G401 (cell line): Measurements from ENCODE around the gene CUX1. TPM values are rescaled to one million over a fixed set of nuclear protein-coding genes. Genes with fewer than 3 reads are reported as not detected.

Experiments
- DNase-seq: peaks from one replicate; pipeline ENCODE4 v3.0.0-alpha.2; 2015; ENCODE audit warnings: low spot score
- in situ Hi-C: cut with HindIII; loops from 2 replicates; pipeline ENCODE4 v1.10.0; 2016; ENCODE audit warnings: low sequenced_read_pairs, mixed read lengths
- total RNA-seq: library from RNA; depleted of rRNA; stranded (reverse); fragments of >200 nt; shearing (Covaris generic); gene quantifications from 2 replicates; pipeline ENCODE4 v1.2.3, GENCODE V29; 2014

CUX1 gene
- total RNA-seq, 1 experiment from 2014 or later: 23.2 TPM

DNA sequence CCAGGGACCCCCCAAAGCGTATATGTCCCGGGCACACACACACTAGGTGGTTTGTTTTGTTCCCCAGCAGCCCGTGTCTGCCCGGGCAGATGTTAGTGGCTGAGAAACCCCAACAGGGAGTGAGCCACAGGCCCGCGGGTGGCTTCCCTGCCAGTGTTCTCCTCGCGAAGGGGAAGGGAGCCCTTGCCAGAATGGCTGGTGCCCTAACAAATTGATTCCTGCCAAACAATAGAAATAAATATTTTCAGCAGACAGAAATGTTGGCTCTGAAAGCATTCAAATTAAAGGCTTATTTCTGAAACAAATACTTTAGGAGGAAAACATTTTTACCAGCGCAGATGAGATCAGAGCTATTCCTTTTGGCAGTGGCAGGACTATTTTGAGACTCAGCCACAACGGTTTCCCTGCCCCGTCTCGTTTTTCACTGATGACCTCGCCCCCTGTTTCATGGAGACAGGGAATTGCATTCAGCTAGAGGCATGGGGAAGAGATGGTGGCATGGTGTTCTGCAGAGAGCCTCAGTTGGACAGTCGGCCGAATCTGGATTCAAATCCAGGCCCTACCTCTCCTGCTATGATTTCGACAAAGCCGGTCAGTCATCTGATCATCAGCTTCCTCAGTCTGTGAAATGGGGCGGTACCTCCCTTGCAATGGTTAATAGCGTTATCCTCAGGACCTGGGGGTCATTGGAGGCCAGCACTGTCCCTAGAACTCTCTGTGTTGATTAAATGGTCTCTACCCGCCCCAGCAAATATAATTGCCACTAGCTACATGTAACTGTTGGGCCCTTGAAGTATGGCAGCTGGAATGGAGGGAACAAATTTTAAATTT lies 84.5 kb downstream of the CUX1 start:
- in situ Hi-C loops: no loop called here
- no peak for DNase-seq

DNA sequence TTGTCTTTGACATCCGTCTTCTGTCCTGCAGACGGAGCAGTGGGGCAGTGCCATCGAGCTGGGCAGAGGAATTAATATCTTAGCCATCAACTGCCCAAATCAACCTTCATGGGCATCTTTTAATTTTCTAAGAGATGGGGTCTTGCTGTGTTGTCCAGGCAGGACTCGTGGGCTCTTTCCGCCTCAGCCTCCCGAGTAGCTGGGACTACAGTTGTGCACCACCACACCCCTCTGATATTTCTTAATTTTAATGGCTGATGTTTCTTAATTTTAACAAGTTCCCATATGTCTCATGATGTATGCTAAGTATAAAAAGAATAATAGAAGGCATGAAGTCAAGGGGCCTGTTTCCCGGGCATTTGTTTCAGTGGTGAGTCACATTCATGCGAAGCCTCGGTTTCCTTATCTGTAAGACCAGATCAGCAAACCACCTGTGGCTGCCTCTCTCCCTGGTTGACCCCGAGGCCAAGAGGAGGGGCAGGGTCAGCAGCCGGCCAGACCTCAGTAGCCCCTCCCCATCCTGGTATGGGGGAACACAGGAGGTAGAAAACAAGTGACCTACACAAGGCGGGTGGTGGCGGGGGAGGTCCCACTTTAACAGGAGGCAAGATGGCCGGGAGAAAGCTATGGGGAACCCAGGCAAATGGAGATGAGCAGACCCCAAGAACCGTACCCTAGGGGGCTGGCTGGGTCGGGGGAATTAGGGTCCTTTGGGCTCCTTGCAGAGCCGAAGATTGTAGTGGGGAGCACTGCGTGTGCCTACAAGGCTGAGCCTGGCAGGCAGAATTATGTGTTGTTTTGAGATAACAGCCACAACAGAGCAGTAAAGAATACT lies 85.5 kb downstream of the CUX1 start:
- in situ Hi-C loops: no loop called here
- DNase-seq: no peak

DNA sequence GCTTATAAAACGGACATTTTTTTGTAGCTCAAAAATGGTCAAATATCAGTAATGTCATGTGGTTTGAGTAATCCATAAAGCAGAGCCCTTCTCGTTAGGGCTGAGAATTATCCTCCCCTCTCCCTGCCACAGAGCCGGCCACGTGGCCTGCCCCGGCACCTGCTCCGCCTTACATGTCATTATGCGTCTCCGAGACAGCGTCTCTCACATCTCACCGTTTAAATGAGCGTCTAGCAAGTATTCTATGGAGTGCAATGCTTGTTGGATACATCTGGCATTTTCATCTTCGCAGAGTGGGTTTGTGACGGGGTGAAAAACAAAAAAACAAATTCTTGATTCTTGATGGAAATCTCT lies 86.1 kb downstream of the CUX1 start:
- DNase-seq: peak; percentile 69
- in situ Hi-C loops: no loop called here

DNA sequence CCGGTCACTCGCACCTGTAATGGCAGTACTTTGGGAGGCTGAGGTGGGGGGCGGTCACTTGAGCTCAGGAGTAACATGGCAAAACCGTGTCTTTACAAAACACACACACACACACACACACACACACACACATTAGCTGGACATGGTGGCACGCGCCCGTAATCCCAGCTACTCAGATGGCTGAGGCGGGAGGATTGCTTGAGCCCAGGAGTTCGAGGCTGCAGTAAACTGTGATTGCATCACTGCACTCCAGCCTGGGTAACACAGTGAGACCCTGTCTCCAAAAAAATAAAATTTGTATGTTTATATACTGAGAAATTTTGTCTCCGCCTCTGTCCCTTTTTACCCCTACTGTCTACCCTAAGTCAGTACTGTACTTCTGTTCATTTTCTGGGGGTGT lies 86.6 kb downstream of the CUX1 start:
- DNase-seq: no peak
- in situ Hi-C loops: no loop called here

DNA sequence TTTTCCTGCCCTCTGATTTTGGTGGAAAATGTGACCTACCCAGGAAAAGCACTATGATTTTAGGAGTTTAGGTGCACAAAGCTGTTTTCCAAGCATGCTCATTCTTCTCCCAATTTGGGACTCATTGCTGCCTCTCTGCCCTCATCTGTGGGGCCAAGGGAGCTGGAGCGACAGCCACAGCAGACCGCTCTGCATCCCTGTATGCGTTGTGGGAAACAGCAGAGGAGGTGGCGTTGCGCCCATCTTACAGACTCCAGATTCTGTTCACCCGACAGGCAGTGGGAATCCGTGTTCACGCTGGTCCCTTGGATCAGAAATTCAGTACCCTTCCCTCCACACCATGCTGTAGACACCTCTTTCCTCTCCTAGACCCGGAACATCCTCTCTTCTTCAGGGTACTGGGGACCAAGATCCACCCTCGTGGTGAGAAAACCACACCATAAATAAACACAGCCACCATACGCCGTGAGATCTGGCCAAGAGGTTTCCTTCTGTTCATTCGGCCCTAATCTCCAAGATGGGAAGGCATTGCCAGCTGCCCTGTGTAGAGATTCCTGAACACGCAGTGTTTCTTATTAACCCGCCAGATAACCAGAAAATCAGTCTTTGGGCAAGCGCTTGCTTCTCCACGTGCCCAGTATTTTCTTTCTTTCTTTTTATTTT lies 87.9 kb downstream of the CUX1 start:
- in situ Hi-C loops: no loop called here
- peak; percentile 96 for DNase-seq

DNA sequence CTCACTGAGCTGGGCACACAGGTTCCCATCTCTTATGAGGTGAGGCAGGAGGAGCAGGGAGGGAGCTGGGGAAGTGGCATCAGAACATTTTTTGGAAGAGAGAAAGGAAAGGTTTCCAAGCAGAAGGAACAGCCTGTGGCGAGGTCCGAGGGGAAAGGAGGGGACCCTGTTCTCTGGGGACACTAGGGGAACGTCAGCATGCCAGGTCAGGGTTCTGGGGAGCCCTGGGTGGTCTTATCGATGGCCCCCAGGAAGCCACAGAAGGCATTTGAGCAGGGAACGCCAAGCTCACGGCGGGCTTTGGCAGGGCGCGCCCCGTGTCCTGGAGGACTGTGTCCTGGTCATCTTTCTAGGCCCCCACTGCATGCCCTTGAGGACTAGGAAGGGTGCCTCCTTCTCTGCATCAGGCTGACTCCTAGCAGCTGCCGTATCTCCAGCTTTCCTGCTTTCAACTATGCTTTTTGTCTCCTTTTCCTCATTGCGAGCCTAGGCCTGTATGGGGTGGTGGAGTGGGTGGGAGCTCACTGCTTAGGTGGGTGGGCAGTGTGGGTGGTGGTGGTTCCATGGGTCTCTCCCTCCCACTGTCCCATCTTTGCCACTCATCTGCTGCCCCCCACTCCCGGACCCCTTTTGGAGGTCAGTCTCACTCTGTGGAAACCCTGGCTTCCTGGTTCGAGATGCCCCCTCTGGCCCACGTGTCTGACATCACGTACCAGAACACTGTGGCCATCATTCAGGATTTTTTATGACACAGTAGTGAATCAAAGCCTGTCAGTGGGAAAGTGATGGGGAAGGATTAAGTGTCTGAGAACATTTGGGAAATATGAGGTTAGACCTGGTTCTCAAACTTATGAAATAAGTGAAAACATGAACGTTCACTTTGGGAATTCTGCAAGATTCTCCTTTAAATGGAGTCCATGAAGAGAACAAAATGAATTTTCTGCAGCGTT lies 89.1 kb downstream of the CUX1 start:
- DNase-seq: no peak
- in situ Hi-C loops: no loop called here

DNA sequence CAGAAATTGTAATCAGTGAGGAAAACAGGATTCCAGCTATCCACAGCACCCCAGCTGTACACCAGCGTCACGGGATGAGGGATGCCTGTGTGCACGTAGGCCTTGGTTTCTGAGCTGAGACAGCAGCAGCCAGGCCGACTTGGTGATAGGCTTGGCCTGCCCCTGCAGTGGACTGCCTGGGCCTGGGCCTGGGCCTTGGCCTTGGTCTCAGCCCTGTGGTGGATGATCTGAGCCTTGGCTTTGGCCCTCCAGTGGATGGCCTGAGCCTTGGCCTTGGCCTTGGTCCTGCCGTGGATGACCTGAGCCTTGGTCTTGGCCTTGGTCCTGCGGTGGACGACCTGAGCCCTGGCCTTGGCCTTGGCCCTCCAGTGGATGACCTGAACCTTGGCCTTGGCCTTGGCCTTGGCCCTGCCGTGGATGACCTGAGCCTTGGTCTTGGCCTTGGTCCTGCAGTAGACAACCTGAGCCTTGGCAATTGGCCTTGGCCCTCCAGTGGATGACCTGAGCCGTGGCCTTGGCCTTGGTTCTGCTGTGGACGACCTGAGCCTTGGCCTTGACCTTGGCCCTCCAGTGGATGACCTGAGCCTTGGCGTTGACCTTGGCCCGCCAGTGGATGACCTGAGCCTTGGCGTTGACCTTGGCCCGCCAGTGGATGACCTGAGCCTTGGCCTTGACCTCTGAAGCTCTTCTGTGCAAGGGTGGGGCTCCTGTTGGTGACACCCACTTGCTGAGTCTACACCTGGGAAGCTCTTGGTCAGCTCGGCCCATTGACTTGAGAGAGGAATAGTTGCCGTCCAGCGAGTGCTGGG lies 93.8 kb downstream of the CUX1 start:
- no peak for DNase-seq
- in situ Hi-C loops: no loop called here

DNA sequence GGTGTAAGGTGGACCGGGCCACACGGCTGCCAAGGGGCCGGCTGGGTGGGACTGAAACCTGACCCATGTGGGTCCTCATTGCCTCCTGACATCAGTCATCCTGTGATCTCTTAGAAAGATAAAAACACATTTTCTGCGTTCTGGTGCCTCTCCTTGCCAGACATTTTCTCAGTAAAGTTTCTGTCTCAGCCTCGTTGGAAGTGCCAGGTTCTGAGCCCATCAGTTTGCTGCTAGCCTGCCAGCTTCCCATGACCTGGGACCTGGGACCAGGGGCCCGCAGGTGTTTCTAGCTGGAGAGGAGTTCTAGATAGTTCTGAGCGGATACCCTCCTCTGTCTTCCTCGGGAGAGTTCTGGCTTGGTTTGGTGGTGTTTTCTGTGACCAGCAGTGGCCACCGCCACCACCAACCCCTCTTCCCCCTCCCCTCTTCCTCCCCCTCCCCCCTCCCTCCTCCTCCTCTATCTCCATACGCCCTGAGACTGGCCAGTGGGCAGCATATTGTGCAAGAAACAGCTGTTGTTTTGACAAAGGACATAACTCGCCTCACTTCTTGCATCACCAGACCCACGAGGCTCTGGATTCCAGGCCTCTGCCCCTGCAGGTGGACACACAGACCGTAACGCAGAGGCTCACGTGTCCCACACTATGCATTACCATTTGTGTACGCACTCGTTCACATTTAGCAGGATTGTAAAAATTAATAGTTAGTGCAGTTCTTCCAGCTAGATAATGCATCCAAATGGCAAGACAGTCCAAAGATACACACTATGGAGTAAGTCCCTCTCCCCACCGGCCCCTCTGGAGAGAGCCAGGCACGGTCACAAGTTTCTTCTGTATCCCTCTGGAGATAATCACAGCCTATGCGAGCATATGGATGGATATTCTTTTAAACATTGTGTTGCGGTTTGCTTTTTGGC lies 94.6 kb downstream of the CUX1 start:
- in situ Hi-C loops: no loop called here
- no peak for DNase-seq

DNA sequence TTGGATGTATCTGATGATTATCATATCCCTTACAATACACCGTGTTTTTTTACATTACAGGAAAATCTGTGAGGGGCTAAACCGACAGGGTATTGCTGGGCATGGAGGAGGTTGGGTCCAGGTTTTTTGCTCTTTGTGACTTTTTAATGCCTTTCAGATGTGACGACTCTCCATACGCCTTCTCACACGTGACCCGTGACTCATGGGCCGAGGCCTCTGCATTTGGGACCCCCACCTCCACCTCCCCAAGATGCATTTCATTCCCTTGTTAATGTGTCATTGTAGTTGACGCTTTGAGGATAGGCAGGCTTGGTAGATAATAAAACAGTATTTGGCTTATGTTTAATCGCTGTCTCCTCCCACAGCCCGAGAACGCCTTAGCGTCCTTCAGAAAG lies 95.3 kb downstream of the CUX1 start:
- DNase-seq: no peak
- in situ Hi-C loops: no loop called here

DNA sequence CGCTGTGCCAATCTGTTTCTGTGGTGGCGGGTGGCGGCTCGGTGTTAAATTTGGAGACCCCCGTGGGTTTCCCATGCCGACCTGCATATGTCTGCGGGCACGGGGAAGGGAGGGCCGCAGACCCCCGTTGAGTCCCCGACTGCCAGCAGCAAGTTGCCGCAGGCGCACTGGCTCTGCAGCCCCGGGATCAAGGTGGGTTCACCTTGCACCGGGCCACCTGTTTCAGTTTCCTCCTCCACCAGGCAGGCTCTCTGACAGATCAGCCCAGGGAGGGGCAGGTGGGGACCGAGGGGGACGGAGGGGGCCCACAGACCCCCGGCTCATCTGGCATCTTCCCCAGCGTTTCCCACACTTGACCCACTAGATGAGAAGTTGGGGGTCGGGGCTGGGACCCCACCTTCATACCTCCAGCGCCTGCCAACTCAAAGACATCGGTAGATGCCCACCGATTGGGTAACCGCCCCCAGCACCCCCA lies 95.9 kb downstream of the CUX1 start:
- peak; percentile 73 for DNase-seq
- in situ Hi-C loops: no loop called here

DNA sequence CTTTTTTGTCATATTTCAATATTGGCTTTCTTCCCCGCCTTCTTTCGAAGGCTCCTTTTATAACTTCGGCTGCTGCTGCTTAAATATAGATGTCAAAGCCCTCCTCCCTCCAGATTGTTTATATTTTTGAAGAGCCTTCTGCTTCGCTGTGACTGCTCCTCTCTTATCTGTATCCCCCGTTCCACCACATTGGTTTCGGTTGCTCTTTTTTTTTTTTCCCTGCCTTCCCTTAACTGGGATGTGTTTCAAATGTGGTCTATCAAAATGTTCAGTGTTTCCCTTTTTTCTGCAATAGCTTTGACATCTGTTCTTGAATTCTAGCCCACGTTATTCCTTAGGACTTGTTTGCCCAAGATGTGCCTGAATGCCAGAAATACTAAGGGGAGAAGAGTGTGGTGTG lies 96.4 kb downstream of the CUX1 start:
- in situ Hi-C loops: no loop called here
- DNase-seq: peak; percentile 74

DNA sequence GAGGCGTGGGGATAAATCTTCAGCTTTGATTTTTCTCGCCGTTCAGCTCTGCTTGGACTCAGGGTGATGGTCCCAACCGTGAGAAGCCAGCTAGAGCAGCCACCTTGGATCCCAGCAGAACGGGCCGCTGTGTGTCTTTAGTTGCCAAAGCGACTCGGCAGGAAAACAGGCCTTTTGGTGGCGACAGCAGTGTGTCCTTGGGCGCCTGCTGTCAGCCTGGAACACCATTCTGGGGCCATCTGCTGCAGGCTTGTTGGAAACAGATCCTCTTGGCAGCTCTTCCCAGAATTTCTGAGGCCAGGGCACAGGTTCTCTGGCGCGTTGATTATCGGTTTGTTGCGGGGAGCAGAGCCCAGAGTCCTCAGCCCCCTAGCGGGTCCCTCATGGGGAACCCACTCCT lies 97.6 kb downstream of the CUX1 start:
- peak; percentile 98 for DNase-seq
- in situ Hi-C loops: no loop called here

DNA sequence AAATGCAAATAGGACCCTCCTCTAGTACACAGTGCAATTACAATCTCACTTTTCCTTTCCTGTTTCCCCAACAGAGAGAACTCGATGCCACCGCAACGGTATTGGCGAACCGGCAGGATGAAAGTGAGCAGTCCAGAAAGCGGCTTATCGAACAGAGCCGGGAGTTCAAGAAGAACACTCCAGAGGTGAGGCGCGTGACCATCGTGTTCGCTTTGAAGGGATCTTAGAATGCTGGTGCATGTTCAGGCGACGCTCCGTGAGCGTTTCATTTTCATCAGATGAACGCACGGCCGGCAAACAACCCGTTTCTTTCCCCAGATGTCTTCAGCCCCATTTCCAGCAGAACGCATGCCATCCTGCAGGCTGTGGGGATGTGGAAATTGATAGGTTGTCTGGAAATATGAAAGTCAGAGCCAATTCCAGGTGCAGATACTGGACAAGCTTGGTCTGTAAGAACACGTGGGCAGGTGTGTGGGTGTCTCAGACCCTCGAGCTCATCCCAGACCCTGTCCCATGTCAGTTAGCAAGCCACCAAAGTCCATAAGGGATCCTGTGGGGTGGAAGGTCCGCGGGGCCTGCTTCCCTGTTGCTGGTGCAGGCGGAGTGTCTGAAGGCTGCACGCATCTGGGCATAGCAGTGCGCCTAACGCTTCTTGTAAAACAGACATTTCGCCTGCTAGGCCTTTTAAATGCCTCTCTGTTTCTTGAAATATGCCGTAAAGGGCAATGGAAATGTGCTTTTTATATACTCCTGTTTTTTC lies 98.8 kb downstream of the CUX1 start:
- in situ Hi-C loops: no loop called here
- no peak for DNase-seq

DNA sequence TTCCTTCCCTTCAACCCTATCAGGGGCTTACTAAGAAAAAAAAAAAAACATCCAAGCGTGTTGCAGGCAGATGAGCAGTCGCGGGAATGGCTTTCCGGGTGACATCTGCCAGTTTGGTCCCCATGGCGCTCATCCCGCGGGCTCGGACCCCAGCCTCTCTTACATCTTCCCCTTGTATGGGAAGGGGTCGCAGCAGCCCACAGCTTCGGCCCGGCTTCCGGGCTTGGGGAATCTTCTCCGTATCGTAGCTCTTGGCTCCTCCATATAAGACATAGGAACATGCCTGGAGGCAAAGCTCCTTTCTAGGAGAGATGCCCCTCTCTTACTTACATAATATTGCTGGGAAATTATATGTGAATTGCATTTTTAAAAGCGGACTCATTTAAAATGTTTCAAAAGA lies 99.5 kb downstream of the CUX1 start:
- in situ Hi-C loops: no loop called here

DNA sequence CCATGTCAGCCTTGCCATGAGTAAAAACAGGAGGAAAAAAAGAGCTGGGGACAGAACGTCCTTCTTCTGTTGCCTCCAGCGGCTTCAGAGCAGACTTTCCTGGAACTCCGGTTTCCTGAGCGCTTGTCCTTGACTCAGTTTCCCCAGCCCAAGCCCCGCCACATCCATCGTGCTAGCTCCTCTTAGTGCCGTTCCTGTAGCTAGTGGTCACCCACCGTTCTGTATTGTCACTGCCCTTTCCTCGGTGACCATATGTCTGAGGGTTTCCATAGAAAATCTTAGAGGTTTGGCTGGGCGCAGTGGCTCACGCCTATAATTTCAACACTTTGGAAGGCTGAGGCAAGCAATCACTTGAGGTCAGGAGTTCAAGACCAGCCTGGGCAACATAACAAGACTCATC lies 100.1 kb downstream of the CUX1 start:
- in situ Hi-C loops: no loop called here
- DNase-seq: no peak

More for the DNA sequence above, 99.5 kb downstream of the CUX1 start:
- DNase-seq: no peak

DNA sequence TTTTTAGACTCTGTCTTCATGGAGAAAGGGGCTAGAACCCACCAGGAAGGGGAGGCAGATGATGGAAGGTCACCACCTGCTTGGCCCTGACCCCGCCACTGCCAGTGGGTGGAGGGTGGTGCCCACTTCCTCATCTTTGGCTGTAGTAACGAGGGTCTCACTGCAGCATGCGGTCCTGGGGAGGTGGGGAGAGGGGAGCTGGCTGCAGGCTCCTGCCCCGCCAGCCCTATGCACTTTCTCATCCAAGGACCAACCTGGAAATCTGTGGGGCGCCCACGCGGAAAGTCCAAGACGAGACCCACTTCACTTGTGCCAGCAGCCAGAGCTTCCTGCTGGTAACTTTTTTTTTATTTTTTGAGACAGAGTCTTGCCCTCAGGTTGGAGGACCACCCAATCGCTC lies 101.0 kb downstream of the CUX1 start:
- in situ Hi-C loops: no loop called here
- DNase-seq: no peak
